GF-D8 (cell line): ENCODE results near the gene INAFM2.
A peak's percentile ranks its signal among the peaks of the same experiment; 100 is the strongest.

ENCODE experiments used
- DNase-seq: peaks from one replicate; lab custom pipeline; 2025; lab: John Stamatoyannopoulos, UW

INAFM2 gene

GRCh38 chr15:40323239-40323952, at the start of gene INAFM2:
Gene INAFM2, plus strand, starts transcription at chr15:40323692. Its CDS starts 364 bp downstream, at chr15:40324056.
- DNase-seq = peak; percentile 62

GRCh38 chr15:40274350-40275274, 48.9 kb upstream of the INAFM2 start:
- no peak for DNase-seq

GRCh38 chr15:40275523-40275922, 48.0 kb upstream of the INAFM2 start:
- no peak for DNase-seq

GRCh38 chr15:40275954-40276353, 47.5 kb upstream of the INAFM2 start:
- no peak for DNase-seq

GRCh38 chr15:40276927-40277326, 46.6 kb upstream of the INAFM2 start:
- DNase-seq = no peak

DNA sequence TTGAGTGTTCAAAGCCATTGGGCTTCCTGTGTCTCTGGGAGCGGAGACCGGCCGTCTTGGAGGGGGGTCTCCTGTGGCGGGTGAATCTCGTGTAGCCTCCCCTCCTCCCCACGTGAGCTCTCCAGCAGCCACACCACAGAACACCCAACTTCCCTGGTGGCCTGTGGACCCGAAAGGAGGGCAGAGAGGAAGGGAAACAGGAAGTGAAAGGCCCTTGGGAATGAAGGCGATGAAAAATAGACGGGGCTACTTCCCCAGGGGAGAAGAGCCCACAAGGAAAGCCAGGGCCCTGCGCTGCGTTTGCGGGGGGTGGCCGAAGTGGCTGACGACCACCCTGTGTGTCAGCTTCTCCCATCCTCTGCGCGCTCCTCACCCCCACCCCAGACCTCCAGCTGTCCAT, 46.0 kb upstream of the INAFM2 start:
- no peak for DNase-seq

- no peak for DNase-seq
These were observed 45.5 kb upstream of the INAFM2 start for GRCh38 chr15:40278026-40278425.

DNA sequence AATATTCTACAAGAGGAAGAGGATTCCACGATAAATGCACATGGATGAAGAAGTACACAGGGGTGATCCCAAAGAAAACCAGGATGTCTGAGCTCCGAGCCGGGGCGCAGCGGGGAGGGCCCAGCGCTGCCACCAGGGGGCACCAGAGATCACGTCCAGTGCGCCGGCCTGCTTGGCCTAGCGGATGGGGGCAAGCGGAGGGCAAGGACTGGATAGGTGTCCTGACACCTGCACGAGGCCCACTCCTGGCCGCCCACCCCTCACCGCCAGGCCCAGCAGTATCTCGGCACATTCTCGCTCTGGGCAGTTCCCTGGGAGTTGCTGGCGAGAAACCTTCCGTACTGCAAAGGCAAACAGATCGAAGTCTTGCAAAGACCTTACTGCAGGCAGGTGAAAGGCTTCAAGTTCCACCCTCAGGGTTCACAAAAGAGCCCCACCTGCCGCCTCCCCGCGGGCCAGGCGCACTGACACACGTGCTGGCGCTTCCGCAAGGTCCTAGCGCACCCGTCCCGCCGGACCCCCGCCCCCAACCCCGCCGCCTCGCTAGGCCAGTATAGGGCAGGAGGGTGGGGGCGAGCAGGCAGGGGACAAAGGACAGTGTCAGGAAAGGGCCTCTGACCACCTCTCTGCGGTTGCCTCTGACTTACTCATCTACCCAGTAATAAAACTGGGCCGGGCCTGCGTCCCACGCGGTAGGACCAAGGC, 43.9 kb upstream of the INAFM2 start:
- no peak for DNase-seq

DNA sequence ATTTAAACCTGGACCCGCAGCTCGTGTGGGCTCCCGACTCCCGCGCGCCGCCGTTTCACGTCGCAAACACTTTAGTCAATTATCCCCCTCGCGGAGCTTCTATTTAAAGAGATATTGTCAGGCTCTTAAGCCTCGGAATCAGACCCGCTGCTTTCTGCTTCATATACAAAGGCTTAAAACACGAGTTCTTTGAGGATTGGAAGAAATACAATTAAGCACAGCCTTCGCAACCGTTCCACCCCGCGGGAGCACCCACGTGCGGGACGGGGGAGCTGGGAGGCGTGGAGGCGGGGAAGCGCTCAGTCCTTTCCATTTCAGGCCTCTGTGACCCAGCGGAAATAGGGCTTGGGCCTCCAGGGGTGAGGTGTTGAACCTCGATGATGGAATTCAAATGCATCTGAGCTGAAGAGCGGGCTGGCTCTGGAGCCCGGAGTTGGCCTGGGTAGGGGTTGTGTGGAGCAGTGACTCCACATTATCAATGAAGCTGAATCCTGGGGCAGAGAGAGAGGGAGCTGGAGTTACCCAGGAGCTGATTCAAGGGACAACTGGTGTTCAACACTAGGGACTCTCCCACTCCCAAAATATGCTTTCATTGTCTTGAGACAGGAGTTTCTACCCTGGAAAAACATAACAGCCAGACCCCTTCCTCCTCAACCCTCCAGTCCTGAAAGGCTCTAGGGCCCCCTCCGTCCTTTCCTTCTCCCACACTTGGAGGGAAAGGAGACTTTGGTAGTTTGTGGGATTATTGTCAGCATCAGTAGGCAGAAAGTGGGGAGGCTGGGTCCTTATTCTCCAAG, 43.0 kb upstream of the INAFM2 start:
- no peak for DNase-seq

DNA sequence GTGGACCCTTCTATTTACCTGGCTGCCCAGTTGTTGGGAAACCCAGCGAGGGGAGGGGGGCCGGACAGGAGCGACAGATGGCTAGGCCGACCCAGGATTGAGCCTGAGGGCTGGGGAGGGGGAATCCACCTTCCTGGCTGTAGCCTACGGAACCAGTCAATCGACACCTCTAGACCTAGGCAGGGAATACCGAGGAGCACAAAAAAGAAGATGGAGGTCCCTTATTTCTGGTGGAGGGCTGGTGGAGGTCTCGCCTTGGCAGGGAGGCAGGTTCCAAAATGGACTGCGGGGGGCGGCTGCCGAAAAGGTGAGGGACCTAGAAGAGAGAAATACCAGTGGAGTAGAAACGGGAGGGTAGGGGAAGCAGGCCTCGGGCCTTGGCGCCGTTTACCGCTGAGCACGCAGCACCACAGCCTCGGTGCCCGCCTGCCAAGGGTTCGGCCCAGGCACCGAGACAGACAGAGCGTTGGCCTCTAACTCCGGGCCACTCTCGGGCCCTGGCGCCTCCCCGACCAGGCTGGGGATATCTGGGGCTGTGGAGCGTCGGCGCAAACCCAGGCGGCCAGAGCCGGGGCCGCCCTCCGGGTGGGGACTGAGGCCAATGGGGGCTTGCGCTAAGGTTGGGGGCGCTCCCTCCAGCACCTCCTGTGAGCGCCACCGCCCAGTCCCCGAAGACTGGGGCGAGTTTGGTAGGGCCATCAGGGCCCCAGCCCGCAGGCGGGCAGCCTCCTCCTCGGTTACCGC, 42.3 kb upstream of the INAFM2 start:
- no peak for DNase-seq

- DNase-seq = no peak
These were observed 41.7 kb upstream of the INAFM2 start for GRCh38 chr15:40281801-40282146.

DNA sequence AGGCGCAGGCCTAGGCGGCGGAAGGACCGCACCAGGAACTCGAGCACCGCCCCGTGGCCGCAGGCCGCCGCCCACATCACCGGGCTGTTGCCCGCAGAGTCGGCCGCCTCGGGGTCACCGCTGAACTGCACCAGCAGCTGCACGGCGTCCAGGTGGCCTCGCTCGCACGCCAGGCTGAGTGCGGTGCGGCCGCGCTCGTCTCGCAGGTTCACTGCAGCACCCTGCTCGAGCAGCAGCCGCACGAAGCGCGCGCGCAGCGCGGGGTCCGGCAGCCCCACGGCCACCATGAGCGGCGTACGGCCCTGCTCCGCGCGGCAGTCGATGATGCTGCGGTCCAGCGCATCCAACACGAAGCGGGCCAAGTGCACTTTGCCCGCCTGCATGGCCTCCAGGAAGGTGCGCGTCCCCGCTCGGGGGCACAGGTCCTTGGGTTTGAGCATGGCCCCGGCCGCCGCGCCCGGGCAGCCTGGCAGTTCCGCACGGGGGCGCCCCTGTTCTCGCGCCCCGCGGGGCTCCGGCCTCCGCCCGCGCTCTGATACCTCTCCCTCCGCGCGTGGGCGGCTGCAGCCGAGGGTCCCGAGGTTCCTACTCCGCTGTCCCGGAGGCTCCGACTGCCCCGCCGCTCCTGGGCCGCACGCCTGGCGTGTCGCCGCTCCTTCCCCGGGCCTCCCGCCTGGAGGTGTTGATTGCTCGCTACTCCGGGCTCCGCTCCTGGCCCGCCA, 41.2 kb upstream of the INAFM2 start:
- no peak for DNase-seq

DNA sequence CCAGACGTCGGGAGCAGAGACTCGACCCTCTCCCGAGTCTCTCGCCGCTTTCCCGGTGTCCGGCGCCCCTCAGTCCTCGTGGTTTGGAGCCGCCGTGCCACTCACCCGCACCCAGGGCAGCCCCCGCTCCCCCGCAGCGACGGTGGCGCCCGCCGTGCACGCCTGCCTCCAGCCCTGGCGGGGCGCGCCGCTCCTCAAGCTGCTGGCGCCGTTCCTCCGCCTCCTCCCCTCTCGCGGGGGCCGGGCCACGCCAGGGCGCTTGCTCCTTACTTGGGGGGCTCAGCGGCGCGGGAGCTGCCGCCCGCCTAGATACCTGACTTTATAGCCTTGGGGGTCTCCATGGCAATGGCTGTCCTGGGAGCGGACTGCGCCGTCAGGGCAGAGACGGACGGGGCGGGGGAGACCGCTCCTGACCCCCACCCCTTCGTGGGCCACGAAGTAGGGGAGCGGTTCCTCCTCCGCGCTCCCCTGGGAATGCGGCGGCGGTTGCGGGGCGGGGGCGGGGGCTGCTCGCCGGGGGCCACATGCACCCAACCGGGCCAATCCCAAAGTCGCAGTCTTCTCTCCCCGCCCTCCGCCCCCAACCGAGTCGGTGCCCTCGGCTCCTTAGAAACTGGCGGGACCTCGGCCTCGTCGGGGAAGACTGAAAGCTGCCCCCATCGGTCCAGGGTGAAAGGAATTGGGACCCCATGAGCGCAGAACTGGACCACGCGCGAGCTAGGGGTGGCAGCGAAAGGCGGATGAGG, 40.5 kb upstream of the INAFM2 start, which contains the start of gene ANKRD63:
Gene ANKRD63, minus strand, starts transcription at position 196 of the 746 bp plus-strand sequence. CDS start 478 bp downstream, outside the sequence.
- DNase-seq = no peak

GRCh38 chr15:40283615-40284300, 39.7 kb upstream of the INAFM2 start:
- DNase-seq = no peak

DNA sequence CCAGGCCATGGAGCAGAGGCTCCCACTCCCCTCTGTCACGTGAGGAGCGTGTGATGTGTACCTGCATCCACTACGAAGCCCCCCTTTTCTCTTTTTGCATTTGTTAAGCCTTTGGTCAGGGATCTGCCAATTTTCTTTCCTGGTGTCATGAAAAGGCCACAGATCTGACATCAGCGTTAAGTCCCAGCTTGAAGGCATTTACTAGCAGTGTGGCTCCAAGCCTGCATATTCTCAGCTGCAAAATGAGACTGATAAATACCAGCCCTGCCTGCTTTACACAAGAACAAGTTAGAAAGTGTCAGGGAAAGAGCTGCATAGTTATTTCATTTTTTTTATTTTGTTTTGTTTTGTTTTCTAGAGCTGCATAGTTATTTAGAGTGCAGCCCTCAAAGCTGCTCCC, 38.3 kb upstream of the INAFM2 start:
- no peak for DNase-seq

- DNase-seq = no peak
These were observed 37.9 kb upstream of the INAFM2 start for GRCh38 chr15:40285554-40286011.

- no peak for DNase-seq
These were observed 37.4 kb upstream of the INAFM2 start for GRCh38 chr15:40286061-40286532.

DNA sequence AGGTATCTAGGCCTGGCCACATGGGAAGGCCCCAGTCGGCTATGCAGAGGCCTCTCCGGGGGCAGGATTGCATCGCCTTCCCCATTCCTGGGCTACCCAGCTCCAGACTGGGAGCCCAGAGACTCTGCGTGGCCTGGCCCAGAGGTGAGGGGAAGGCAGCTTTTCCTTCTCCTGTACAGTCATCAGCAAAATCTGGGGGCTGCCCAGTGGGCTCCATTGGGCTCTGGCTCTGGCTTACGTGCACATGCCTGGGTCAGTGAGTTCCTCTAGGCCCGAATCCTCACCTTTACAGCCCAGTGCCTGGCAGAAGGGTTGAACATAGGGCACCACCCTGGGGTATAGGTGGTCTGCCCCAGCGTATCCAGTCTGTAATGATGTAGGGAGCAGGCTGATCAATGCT, 36.7 kb upstream of the INAFM2 start:
- DNase-seq = no peak

DNA sequence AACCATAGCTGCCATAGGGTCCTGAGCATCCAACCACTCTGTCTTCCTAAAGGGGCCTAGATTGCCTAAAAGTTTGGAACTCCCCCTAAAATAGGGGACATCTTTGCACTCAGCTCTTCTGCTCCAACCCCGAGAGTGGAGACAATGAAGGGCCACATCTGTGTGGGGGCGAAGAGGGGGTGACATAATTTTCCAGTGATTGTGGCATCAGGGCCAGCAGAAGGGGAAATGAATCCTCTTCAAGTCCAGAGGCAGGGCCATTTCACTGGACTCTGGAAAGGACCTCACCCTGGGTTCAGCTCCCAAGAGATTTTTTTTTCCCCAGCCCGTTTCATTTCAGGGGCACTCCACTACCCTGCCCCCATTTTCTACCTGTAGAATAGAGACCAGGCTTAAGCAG, 36.0 kb upstream of the INAFM2 start:
- no peak for DNase-seq
